ENCODE measurements around the gene SUSD3.

The SUSD3 gene

GRCh38 chr9:93087971-93088655 lies 29.6 kb downstream of the SUSD3 start:
- Histone ChIP-seq H3K36me3 (ENCODE audit: insufficient read depth, low read length) (no peaks in the 10 kb centered on the region), H3K27me3 (ENCODE audit: insufficient read depth, low read length) (no peaks in the 10 kb centered on the region), H3K4me1 (ENCODE audit: control insufficient read depth, insufficient read depth, low read length, unreplicated experiment) (peaks cover 16% of the 10 kb centered on the region), H3K79me2 (ENCODE audit: control insufficient read depth, insufficient read depth, low read length, unreplicated experiment) (no peaks in the 10 kb centered on the region), H3K27ac (ENCODE audit: low read depth, low read length) (no peak overlapping the region), H2AFZ (ENCODE audit: low read length, unreplicated experiment) (no peak overlapping the region), H3K4me3 (ENCODE audit: low read depth, low read length) (no peak overlapping the region)

GRCh38 chr9:93088656-93089015 lies 30.1 kb downstream of the SUSD3 start:
- no peaks in the 10 kb centered on the region for H3K79me2 ChIP-seq (ENCODE audit: control insufficient read depth, insufficient read depth, low read length, unreplicated experiment)
- no peak overlapping the region for H3K27ac ChIP-seq (ENCODE audit: low read depth, low read length)
- peaks cover 21% of the 10 kb centered on the region for H3K4me1 ChIP-seq (ENCODE audit: control insufficient read depth, insufficient read depth, low read length, unreplicated experiment)
- no peak overlapping the region for H2AFZ ChIP-seq (ENCODE audit: low read length, unreplicated experiment)
- H3K36me3 ChIP-seq (ENCODE audit: insufficient read depth, low read length), result no peaks in the 10 kb centered on the region
- H3K4me3 ChIP-seq (ENCODE audit: low read depth, low read length), result no peak overlapping the region
- no peaks in the 10 kb centered on the region for H3K27me3 ChIP-seq (ENCODE audit: insufficient read depth, low read length)

- Histone ChIP-seq H3K27me3 (ENCODE audit: insufficient read depth, low read length) (no peaks in the 10 kb centered on the region), H3K36me3 (ENCODE audit: insufficient read depth, low read length) (no peaks in the 10 kb centered on the region), H2AFZ (ENCODE audit: low read length, unreplicated experiment) (no peak overlapping the region), H3K27ac (ENCODE audit: low read depth, low read length) (no peak overlapping the region), H3K79me2 (ENCODE audit: control insufficient read depth, insufficient read depth, low read length, unreplicated experiment) (no peaks in the 10 kb centered on the region), H3K4me3 (ENCODE audit: low read depth, low read length) (no peak overlapping the region), H3K4me1 (ENCODE audit: control insufficient read depth, insufficient read depth, low read length, unreplicated experiment) (peaks cover 24% of the 10 kb centered on the region)
Observed at GRCh38 chr9:93089024-93089423, 30.5 kb downstream of the SUSD3 start.

- Histone ChIP-seq H3K27me3 (ENCODE audit: insufficient read depth, low read length) (no peaks in the 10 kb centered on the region), H2AFZ (ENCODE audit: low read length, unreplicated experiment) (no peak overlapping the region), H3K79me2 (ENCODE audit: control insufficient read depth, insufficient read depth, low read length, unreplicated experiment) (no peaks in the 10 kb centered on the region), H3K36me3 (ENCODE audit: insufficient read depth, low read length) (no peaks in the 10 kb centered on the region), H3K4me1 (ENCODE audit: control insufficient read depth, insufficient read depth, low read length, unreplicated experiment) (peaks cover 24% of the 10 kb centered on the region), H3K27ac (ENCODE audit: low read depth, low read length) (no peak overlapping the region), H3K4me3 (ENCODE audit: low read depth, low read length) (no peak overlapping the region)
Observed at GRCh38 chr9:93089481-93089991, 31.0 kb downstream of the SUSD3 start.

GRCh38 chr9:93090091-93090655 lies 31.7 kb downstream of the SUSD3 start:
- Histone ChIP-seq H3K27me3 (ENCODE audit: insufficient read depth, low read length) (no peaks in the 10 kb centered on the region), H2AFZ (ENCODE audit: low read length, unreplicated experiment) (no peak overlapping the region), H3K36me3 (ENCODE audit: insufficient read depth, low read length) (no peaks in the 10 kb centered on the region), H3K4me1 (ENCODE audit: control insufficient read depth, insufficient read depth, low read length, unreplicated experiment) (peaks cover 30% of the 10 kb centered on the region), H3K79me2 (ENCODE audit: control insufficient read depth, insufficient read depth, low read length, unreplicated experiment) (no peaks in the 10 kb centered on the region), H3K27ac (ENCODE audit: low read depth, low read length) (no peak overlapping the region), H3K4me3 (ENCODE audit: low read depth, low read length) (no peak overlapping the region)

- peaks cover 30% of the 10 kb centered on the region for H3K4me1 ChIP-seq (ENCODE audit: control insufficient read depth, insufficient read depth, low read length, unreplicated experiment)
- no peak overlapping the region for H2AFZ ChIP-seq (ENCODE audit: low read length, unreplicated experiment)
- no peaks in the 10 kb centered on the region for H3K27me3 ChIP-seq (ENCODE audit: insufficient read depth, low read length)
- H3K4me3 ChIP-seq (ENCODE audit: low read depth, low read length), result no peak overlapping the region
- no peaks in the 10 kb centered on the region for H3K36me3 ChIP-seq (ENCODE audit: insufficient read depth, low read length)
- peaks cover under 1% of the 10 kb centered on the region for H3K79me2 ChIP-seq (ENCODE audit: control insufficient read depth, insufficient read depth, low read length, unreplicated experiment)
- H3K27ac ChIP-seq (ENCODE audit: low read depth, low read length), result peak overlapping the region; percentile 91
Observed at GRCh38 chr9:93091056-93091452, 32.6 kb downstream of the SUSD3 start.

GRCh38 chr9:93091453-93092081 lies 33.1 kb downstream of the SUSD3 start:
- H3K4me1 ChIP-seq (ENCODE audit: control insufficient read depth, insufficient read depth, low read length, unreplicated experiment), result peaks cover 30% of the 10 kb centered on the region
- H3K27ac ChIP-seq (ENCODE audit: low read depth, low read length), result peak overlapping the region; percentile 91
- no peak overlapping the region for H3K4me3 ChIP-seq (ENCODE audit: low read depth, low read length)
- no peaks in the 10 kb centered on the region for H3K36me3 ChIP-seq (ENCODE audit: insufficient read depth, low read length)
- H2AFZ ChIP-seq (ENCODE audit: low read length, unreplicated experiment), result no peak overlapping the region
- H3K79me2 ChIP-seq (ENCODE audit: control insufficient read depth, insufficient read depth, low read length, unreplicated experiment), result peaks cover 6% of the 10 kb centered on the region
- no peaks in the 10 kb centered on the region for H3K27me3 ChIP-seq (ENCODE audit: insufficient read depth, low read length)

GRCh38 chr9:93092251-93092991 lies 33.9 kb downstream of the SUSD3 start:
- H3K4me3 ChIP-seq (ENCODE audit: low read depth, low read length), result no peak overlapping the region

GRCh38 chr9:93093127-93093876 lies 34.8 kb downstream of the SUSD3 start:
- Histone ChIP-seq H3K4me3 (ENCODE audit: low read depth, low read length) (no peak overlapping the region), H3K4me1 (ENCODE audit: control insufficient read depth, insufficient read depth, low read length, unreplicated experiment) (peaks cover 44% of the 10 kb centered on the region), H3K27me3 (ENCODE audit: insufficient read depth, low read length) (no peaks in the 10 kb centered on the region), H3K79me2 (ENCODE audit: control insufficient read depth, insufficient read depth, low read length, unreplicated experiment) (peaks cover 23% of the 10 kb centered on the region), H2AFZ (ENCODE audit: low read length, unreplicated experiment) (no peak overlapping the region), H3K36me3 (ENCODE audit: insufficient read depth, low read length) (no peaks in the 10 kb centered on the region), H3K27ac (ENCODE audit: low read depth, low read length) (peak overlapping the region; percentile 91; the same call in 1 of the 2 replicates)

More at GRCh38 chr9:93092251-93092991, 33.9 kb downstream of the SUSD3 start:
- Histone ChIP-seq H3K36me3 (ENCODE audit: insufficient read depth, low read length) (no peaks in the 10 kb centered on the region), H3K4me1 (ENCODE audit: control insufficient read depth, insufficient read depth, low read length, unreplicated experiment) (peaks cover 35% of the 10 kb centered on the region), H3K27ac (ENCODE audit: low read depth, low read length) (peak overlapping the region; percentile 91), H2AFZ (ENCODE audit: low read length, unreplicated experiment) (no peak overlapping the region), H3K79me2 (ENCODE audit: control insufficient read depth, insufficient read depth, low read length, unreplicated experiment) (peaks cover 14% of the 10 kb centered on the region), H3K27me3 (ENCODE audit: insufficient read depth, low read length) (no peaks in the 10 kb centered on the region)
